Psoas muscle (tissue), 8 donors: ENCODE measurements around the gene PVALB. TPM values are rescaled to one million over a fixed set of nuclear protein-coding genes. Genes with fewer than 3 reads are reported as not detected.

ENCODE experiments used
- ATAC-seq, 4 donors: fragments of 200-7000 bp; cut with Tn5 transposase; one replicate each; pipeline ENCODE4 v1.9.1; 2020; ENCODE audit warnings: moderate library complexity in 3 of 4, mild to moderate bottlenecking in 2 of 4
- DNase-seq, 2 donors: peaks; one replicate each; pipeline ENCODE4 v3.0.0-alpha.2; 2020
- H3K27ac ChIP-seq: fragments of 200-600 bp; one replicate; pipeline ENCODE4 v1.8.0; 2022
- H3K27me3 ChIP-seq, 3 donors: fragments of 200-600 bp in 1 of 3; one replicate each; pipeline versions ENCODE4 v1.6.1 to v1.8.0; 2013 to 2022; ENCODE audit warnings: low read length in 2 of 3, mild to moderate bottlenecking in 2 of 3, moderate library complexity in 1 of 3; ENCODE audit not compliant: insufficient read depth in 3 of 3
- H3K36me3 ChIP-seq, 2 donors: fragments of 200-600 bp in 1 of 2; one replicate each; pipeline versions ENCODE4 v1.6.1 to v1.8.0; 2013 to 2022; ENCODE audit warnings: low read depth in 1 of 2, mild to moderate bottlenecking in 1 of 2, moderate library complexity in 1 of 2; ENCODE audit not compliant: insufficient read depth in 1 of 2
- H3K4me1 ChIP-seq: fragments of 200-600 bp; one replicate; pipeline ENCODE4 v1.8.0; 2022
- H3K4me3 ChIP-seq: fragments of 200-600 bp; one replicate; pipeline ENCODE4 v1.8.0; 2022; ENCODE audit warnings: mild to moderate bottlenecking
- H3K9me3 ChIP-seq: fragments of 200-600 bp; one replicate; pipeline ENCODE4 v1.8.0; 2022
- CTCF ChIP-seq: fragments of 200-600 bp; IDR thresholded peaks from one replicate; pipeline ENCODE4 v1.8.0; 2022; ENCODE audit warnings: antibody characterized with exemption
- WGBS, 3 donors: extraction: QIAGEN DNeasy Blood & Tissue Kit; methylation state at CpG; one replicate each; pipeline versions ENCODE4 v1.1.6 to v1.1.7; 2013; 5-methylcytosine and 5-hydroxymethylcytosine counted together
- intact Hi-C, 2 donors: fragments of 100-400 bp; cut with DNase I; formaldehyde crosslinking; loops; one replicate each; pipeline versions ENCODE4 v1.11.0 to v1.14.2; 2022
- polyA plus RNA-seq, 3 donors: library from polyadenylated mRNA; stranded (reverse); fragments of 200-250 nt; gene quantifications; one replicate each; pipeline ENCODE4 v1.2.3, GENCODE V29; 2013
- total RNA-seq, 4 donors: library from RNA; stranded (reverse); fragmentation: NEBNext Ultra II Directional in 2 of 4; extraction: Animal tissue kit (Norgen Biotek cat#: 25700) in 2 of 4; gene quantifications; one replicate each; pipeline versions ENCODE4 v1.2.1 to v1.2.4, GENCODE V29; 2021 to 2023
- donor health status: healthy with polysubstance abuse.
- donor health status: DM: no; HTN: no; CAD: no; lungs with moderate emphysema.
- donor health status: Bipolar disorder and iron deficiency.
- donor health status: healthy.
- donor health status: DM: yes; HTN: yes; CAD: no.
- donor health status: DM: no; HTN: no; CAD: no.
- donor health status: DM: no; HTN: no; CAD: no.
- donor health status: DM: yes; HTN: yes; CAD: no.

The PVALB gene
- total and polyA plus RNA-seq, 7 donors = 0.22 to 1.4 (median 1.1) TPM; not detected in 3

- WGBS, 3 donors = 10 to 32% (median 17%) methylated on average over 9 of the region's 9 CpGs
- intact Hi-C loops = no loop called here
- no peaks in the 10 kb centered on the region for H3K36me3 ChIP-seq
- H3K4me1 ChIP-seq = peaks cover 10% of the 10 kb centered on the region
- H3K9me3 ChIP-seq = no peaks in the 10 kb centered on the region
- DNase-seq = no peak
- no peak overlapping the region for H3K27ac ChIP-seq
- no peak for TF ChIP-seq CTCF
- H3K27me3 ChIP-seq = peaks cover 0 to 67% (median 22%) of the 10 kb centered on the region in 3 donors
- H3K4me3 ChIP-seq = no peak overlapping the region
- no peak for ATAC-seq
Observed at GRCh38 chr22:36819112-36819511, 2.3 kb upstream of the PVALB start.

DNA sequence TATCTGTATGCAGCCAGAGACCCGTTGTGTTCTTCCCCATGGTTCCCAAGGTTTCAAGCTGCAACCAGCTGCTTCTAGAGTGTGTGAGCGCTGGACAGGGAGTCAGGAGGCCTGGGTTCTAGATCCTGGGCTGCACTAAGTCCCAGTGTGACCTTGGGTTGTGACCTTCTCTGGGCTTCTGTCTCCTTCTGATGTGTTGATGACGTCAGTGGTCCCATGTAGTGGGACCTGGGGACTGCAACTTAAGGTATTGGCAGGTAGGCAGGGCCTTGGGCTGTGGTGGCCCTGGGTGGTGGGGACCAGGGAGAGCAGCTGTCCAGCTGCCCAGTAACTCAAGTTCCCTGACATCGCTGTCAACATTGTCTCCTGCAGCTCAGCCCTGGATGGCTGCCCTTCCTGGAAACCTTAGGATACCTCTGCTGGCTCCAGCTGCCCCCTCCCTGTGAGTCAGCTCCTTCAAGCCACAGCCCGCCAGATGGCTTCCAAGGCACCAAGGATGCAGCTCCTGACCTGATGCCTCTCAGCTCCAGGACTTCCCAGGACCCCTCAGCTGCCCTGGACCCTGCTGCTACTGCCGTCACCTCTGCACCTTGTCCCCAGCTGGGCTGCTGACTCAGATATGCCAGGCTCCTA, 1.3 kb upstream of the PVALB start:
- peaks cover 0 to 75% (median 22%) of the 10 kb centered on the region in 3 donors for H3K27me3 ChIP-seq
- no peak overlapping the region for H3K27ac ChIP-seq
- no peak overlapping the region for H3K4me3 ChIP-seq
- DNase-seq = no peak
- 64 to 73% (median 68%) methylated on average over 6 of the region's 6 CpGs for WGBS, 3 donors
- no peak for TF ChIP-seq CTCF
- no peaks in the 10 kb centered on the region for H3K9me3 ChIP-seq
- peaks cover 10% of the 10 kb centered on the region for H3K4me1 ChIP-seq
- ATAC-seq = no peak
- intact Hi-C loops = no loop called here
- H3K36me3 ChIP-seq = no peaks in the 10 kb centered on the region

DNA sequence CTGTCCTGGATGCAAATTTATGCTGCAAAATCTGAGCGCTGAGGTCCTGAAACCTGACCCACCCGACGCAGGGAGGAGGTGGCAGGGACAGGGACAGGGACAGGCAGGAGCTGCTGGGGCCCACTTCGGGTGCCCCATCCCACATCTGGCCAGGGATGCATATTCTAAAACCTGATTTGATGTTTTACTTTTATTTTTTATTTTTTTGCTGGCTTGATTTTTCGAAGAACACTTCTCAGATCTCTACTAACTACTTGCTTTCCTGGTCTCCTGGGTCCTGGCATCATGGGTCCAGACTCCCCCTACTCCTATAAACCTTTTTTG, 652 bp upstream of the PVALB start:
- no peak for TF ChIP-seq CTCF
- intact Hi-C loops = no loop called here
- H3K27me3 ChIP-seq = peaks cover 0 to 75% (median 22%) of the 10 kb centered on the region in 3 donors
- no peak overlapping the region for H3K4me3 ChIP-seq
- H3K4me1 ChIP-seq = peaks cover 10% of the 10 kb centered on the region
- H3K36me3 ChIP-seq = no peaks in the 10 kb centered on the region
- H3K9me3 ChIP-seq = no peaks in the 10 kb centered on the region
- WGBS, 3 donors = 20 to 38% (median 27%) methylated on average over 5 of the region's 5 CpGs
- DNase-seq (no peak), ATAC-seq (no peak)
- no peak overlapping the region for H3K27ac ChIP-seq

DNA sequence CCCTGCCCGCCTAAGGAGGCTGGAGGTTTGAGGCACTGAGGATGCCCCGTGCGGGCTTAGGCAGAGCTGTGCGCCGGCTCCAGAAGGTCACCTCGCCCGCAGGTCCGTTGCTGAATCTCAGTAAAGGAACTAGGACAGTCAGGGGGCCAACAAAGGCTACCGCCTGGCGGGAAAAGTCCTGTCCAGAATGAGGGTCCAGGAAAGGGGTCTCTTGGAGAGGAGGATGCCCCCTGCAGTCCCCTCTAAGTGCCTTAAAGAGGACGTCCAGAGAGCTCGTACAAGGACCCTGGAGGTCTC, 548 bp downstream of the PVALB start:
- ATAC-seq = no peak
- Histone ChIP-seq H3K4me1 (peaks cover 10% of the 10 kb centered on the region), H3K27me3 (peaks cover 0 to 75% (median 22%) of the 10 kb centered on the region in 3 donors)

More for the DNA sequence above, 548 bp downstream of the PVALB start:
- Histone ChIP-seq H3K4me3 (no peak overlapping the region), H3K9me3 (no peaks in the 10 kb centered on the region), H3K27ac (no peak overlapping the region), H3K36me3 (no peaks in the 10 kb centered on the region)
- no peak for TF ChIP-seq CTCF
- WGBS, 3 donors = 3 to 4% (median 3%) methylated on average over 12 of the region's 12 CpGs
- intact Hi-C loops = no loop called here
- DNase-seq = no peak
